IPS DF 19.7 (cell line): ENCODE data around the gene FERMT3.
"Not testable (repeated sequence)": the region's sequence is repeated elsewhere in the genome, so short reads cannot be mapped to it uniquely, and the experiment has no call there.

Experiments
- DNase-seq: peaks from one replicate; pipeline ENCODE4 v3.0.0-alpha.2; 2013; ENCODE audit warnings: low read depth, low spot score

Gene FERMT3

GRCh38 chr11:64206457-64207255 lies at the start of gene FERMT3:
Gene FERMT3 (plus strand): TSS chr11:64206721. CDS start chr11:64207365, 644 bp downstream.
- DNase-seq = no peak

GRCh38 chr11:64157631-64158394 lies 48.7 kb upstream of the FERMT3 start:
- DNase-seq = no peak

GRCh38 chr11:64161037-64161436 lies 45.5 kb upstream of the FERMT3 start:
- no peak for DNase-seq

- not testable (repeated sequence) for DNase-seq
Measured at GRCh38 chr11:64162769-64163168, 43.8 kb upstream of the FERMT3 start.

GRCh38 chr11:64163951-64164350 lies 42.6 kb upstream of the FERMT3 start:
- no peak for DNase-seq

GRCh38 chr11:64164392-64165312 lies 41.9 kb upstream of the FERMT3 start:
- DNase-seq = no peak

GRCh38 chr11:64165481-64165841 lies 41.1 kb upstream of the FERMT3 start:
- no peak for DNase-seq

GRCh38 chr11:64165842-64166635 lies 40.5 kb upstream of the FERMT3 start, which contains the start of gene MACROD1:
Gene MACROD1 (minus strand): TSS chr11:64166113. CDS start chr11:64165994, 119 bp downstream.
- peak; percentile 67 for DNase-seq

GRCh38 chr11:64170419-64170818 lies 36.1 kb upstream of the FERMT3 start:
- no peak for DNase-seq

GRCh38 chr11:64173616-64174355 lies 32.7 kb upstream of the FERMT3 start:
- DNase-seq = no peak

- DNase-seq = no peak
Measured at GRCh38 chr11:64176751-64177150, 29.8 kb upstream of the FERMT3 start.

- no peak for DNase-seq
Measured at GRCh38 chr11:64178203-64178602, 28.3 kb upstream of the FERMT3 start.

- no peak for DNase-seq
Measured at GRCh38 chr11:64178951-64179639, 27.4 kb upstream of the FERMT3 start.

- DNase-seq = no peak
Measured at GRCh38 chr11:64180891-64181290, 25.6 kb upstream of the FERMT3 start.

GRCh38 chr11:64181506-64182411 lies 24.8 kb upstream of the FERMT3 start:
- DNase-seq = no peak

GRCh38 chr11:64183890-64184289 lies 22.6 kb upstream of the FERMT3 start:
- no peak for DNase-seq

- DNase-seq = no peak
Measured at GRCh38 chr11:64185175-64185692, 21.3 kb upstream of the FERMT3 start.
